Neural crest cell (in vitro differentiated cells): ENCODE measurements around the gene MGAT1. TPM values are rescaled to one million over a fixed set of nuclear protein-coding genes. Genes with fewer than 3 reads are reported as not detected.

ENCODE experiments used
- DNase-seq: peaks from one replicate; pipeline ENCODE4 v3.0.0; 2021; ENCODE audit warnings: low read depth, mixed read lengths, low spot score
- H3K27ac Mint-ChIP-seq: one replicate; pipeline ENCODE4 v1.8.0; 2021; ENCODE audit warnings: mild to moderate bottlenecking, mixed read lengths; ENCODE audit not compliant: unreplicated experiment
- H3K27me3 Mint-ChIP-seq: 2 replicates; pipeline ENCODE4 v1.8.0; 2021; ENCODE audit warnings: low read depth, mild to moderate bottlenecking, mixed read lengths
- H3K36me3 Mint-ChIP-seq: 2 replicates; pipeline ENCODE4 v1.8.0; 2021; ENCODE audit warnings: low read depth, mild to moderate bottlenecking, mixed read lengths
- H3K4me1 Mint-ChIP-seq: 2 replicates; pipeline ENCODE4 v1.8.0; 2021; ENCODE audit warnings: mixed read lengths
- H3K4me3 Mint-ChIP-seq: one replicate; pipeline ENCODE4 v1.8.0; 2021; ENCODE audit warnings: mild to moderate bottlenecking, mixed read lengths
- H3K9me3 Mint-ChIP-seq: 2 replicates; pipeline ENCODE4 v1.8.0; 2021; ENCODE audit warnings: mixed read lengths
- total RNA-seq: library from RNA; stranded (reverse); gene quantifications from 2 replicates; pipeline ENCODE4 v1.2.1, GENCODE V29; 2021
- TF ChIP-seq, protein P1 (sequence below): fragments of 200-600 bp; sonication (generic); conservative IDR thresholded peaks from 2 replicates; pipeline ENCODE4 v1.5.0; 2021; ENCODE audit warnings: antibody characterized with exemption, mild to moderate bottlenecking

Gene MGAT1
- total RNA-seq, 1 donor from 2014 or later, result 57.1 TPM

DNA sequence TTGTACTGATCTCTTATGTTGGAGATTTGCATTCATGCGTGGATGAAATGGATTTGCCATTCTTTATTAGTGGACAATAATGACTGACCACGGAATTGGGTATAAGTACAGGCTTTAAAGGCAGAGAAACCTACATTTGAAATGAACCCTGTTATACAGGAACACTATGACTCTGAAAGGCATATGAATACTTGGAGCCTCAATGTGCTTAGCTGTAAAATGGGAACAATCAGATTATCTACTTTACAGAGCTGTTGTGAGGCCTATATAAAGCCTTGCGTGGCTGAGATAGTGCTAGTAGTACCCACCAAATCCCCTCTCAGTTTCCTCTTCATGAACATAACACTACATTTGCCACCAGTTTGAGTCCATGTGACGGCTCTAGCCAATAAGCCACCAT lies 18.9 kb upstream of the MGAT1 start:
- H3K36me3 Mint-ChIP-seq, result peaks cover 2% of the 10 kb centered on the region
- H3K4me3 Mint-ChIP-seq, result no peak overlapping the region
- H3K4me1 Mint-ChIP-seq, result peaks cover 33% of the 10 kb centered on the region
- TF ChIP-seq, protein P1, sequence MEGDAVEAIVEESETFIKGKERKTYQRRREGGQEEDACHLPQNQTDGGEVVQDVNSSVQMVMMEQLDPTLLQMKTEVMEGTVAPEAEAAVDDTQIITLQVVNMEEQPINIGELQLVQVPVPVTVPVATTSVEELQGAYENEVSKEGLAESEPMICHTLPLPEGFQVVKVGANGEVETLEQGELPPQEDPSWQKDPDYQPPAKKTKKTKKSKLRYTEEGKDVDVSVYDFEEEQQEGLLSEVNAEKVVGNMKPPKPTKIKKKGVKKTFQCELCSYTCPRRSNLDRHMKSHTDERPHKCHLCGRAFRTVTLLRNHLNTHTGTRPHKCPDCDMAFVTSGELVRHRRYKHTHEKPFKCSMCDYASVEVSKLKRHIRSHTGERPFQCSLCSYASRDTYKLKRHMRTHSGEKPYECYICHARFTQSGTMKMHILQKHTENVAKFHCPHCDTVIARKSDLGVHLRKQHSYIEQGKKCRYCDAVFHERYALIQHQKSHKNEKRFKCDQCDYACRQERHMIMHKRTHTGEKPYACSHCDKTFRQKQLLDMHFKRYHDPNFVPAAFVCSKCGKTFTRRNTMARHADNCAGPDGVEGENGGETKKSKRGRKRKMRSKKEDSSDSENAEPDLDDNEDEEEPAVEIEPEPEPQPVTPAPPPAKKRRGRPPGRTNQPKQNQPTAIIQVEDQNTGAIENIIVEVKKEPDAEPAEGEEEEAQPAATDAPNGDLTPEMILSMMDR, result no peak
- DNase-seq, result no peak
- H3K9me3 Mint-ChIP-seq, result no peaks in the 10 kb centered on the region
- no peak overlapping the region for H3K27ac Mint-ChIP-seq
- no peaks in the 10 kb centered on the region for H3K27me3 Mint-ChIP-seq

DNA sequence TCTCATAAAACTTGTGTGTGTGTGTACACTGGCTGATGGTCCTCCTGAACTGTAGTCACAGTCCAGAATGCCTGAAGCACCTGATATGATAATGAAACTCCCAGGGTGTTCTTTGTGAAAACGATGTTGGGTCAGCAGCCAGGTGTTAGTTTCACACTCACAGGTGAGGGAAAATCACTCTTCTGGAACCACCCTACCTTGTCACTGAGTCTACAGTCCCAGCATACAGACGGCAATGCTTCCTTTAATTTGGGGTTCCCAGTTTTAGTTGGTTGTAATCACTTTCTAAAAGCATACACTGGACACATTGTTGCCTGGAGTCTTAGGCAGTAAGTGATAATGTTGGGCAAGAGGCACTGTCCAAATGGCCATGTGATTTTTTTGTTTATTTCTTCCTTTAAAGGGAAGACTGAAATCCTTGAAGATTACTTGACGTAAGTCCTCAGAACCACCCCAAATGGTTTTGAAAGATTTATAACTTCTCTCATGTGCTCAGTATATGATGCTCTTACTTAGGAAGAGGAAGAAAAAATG lies 18.2 kb upstream of the MGAT1 start:
- H3K27ac Mint-ChIP-seq, result no peak overlapping the region

DNA sequence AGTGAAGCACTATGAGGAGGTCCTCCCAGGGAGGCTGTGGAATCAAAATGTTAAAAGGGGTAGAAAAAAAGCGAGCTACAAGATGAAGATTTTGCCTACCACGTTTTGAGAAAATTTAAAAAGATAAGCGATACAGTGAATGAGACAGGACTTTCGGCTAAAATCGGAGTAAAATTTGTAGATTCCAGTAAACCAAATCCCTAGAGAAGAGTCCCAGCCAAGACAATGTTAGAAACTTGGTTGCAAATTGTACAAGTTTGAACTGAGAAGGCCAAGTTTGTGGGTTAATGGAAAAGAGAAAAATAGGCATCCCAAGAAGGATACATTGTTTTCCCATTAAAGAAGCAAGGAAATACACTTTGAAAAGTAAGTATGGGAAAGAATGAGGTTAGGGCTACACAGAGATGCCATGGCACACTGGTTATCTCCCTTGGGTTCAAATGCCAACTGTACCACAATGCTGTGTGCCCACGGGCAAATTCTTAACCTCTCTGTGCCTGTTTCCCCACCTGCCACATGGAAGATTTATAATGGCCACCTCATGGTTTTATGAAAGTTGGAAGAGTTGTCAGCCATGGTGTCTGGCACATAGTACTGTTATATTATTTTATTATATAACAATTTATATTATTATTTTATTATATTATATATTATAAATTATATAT lies 16.2 kb upstream of the MGAT1 start:
- H3K27me3 Mint-ChIP-seq, result no peaks in the 10 kb centered on the region
- peaks cover 31% of the 10 kb centered on the region for H3K4me1 Mint-ChIP-seq
- no peaks in the 10 kb centered on the region for H3K36me3 Mint-ChIP-seq
- H3K4me3 Mint-ChIP-seq, result no peak overlapping the region
- H3K9me3 Mint-ChIP-seq, result no peaks in the 10 kb centered on the region
- TF ChIP-seq, protein P1, result no peak
- DNase-seq, result no peak
- H3K27ac Mint-ChIP-seq, result no peak overlapping the region

More for the DNA sequence above, 18.2 kb upstream of the MGAT1 start:
- Mint-ChIP-seq H3K27me3 (no peaks in the 10 kb centered on the region), H3K36me3 (no peaks in the 10 kb centered on the region), H3K4me1 (peaks cover 36% of the 10 kb centered on the region), H3K9me3 (no peaks in the 10 kb centered on the region), H3K4me3 (no peak overlapping the region)
- TF ChIP-seq, protein P1, result no peak
- no peak for DNase-seq

DNA sequence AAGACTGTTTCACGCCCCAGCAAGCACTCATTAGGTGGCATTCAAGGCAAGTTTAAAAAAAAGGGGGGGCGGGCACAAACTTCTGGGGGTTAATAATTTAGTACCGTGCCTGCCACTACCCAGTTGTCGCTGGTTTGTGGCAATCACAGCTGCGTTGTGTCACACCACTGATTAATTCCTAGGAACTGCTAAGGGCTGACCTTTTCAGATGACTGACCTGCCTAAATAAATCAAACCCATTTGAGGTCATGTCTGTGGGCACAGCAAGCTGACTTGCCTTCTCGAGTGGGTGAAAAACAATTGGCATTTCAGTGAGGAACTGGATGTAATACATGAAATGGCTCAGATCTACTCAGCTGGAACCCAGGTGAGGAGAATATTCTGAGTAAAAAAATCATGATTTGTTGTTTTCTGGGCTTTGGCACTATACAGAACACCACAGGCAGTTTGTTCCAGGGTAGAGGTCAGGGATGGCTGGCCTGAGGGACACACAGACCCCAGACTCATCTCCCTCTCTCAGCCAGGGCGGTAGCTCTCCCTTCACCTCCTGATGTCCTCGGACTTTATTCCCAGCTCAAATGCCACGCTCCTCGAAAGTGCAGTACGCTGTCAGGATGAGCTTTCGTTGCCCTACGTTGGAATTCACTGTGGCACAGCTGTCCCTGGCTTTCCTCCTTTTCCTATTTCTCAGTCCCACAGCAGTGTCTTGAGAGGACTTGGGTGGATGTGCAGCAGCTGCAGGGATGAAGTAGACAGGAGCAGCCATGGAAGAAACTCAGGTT lies 15.5 kb upstream of the MGAT1 start:
- DNase-seq, result no peak
- Mint-ChIP-seq H3K4me1 (peaks cover 31% of the 10 kb centered on the region), H3K27ac (peak overlapping the region; percentile 76), H3K9me3 (no peaks in the 10 kb centered on the region), H3K4me3 (peak overlapping the region; percentile 75), H3K36me3 (no peaks in the 10 kb centered on the region), H3K27me3 (no peaks in the 10 kb centered on the region)
- TF ChIP-seq, protein P1, result no peak

DNA sequence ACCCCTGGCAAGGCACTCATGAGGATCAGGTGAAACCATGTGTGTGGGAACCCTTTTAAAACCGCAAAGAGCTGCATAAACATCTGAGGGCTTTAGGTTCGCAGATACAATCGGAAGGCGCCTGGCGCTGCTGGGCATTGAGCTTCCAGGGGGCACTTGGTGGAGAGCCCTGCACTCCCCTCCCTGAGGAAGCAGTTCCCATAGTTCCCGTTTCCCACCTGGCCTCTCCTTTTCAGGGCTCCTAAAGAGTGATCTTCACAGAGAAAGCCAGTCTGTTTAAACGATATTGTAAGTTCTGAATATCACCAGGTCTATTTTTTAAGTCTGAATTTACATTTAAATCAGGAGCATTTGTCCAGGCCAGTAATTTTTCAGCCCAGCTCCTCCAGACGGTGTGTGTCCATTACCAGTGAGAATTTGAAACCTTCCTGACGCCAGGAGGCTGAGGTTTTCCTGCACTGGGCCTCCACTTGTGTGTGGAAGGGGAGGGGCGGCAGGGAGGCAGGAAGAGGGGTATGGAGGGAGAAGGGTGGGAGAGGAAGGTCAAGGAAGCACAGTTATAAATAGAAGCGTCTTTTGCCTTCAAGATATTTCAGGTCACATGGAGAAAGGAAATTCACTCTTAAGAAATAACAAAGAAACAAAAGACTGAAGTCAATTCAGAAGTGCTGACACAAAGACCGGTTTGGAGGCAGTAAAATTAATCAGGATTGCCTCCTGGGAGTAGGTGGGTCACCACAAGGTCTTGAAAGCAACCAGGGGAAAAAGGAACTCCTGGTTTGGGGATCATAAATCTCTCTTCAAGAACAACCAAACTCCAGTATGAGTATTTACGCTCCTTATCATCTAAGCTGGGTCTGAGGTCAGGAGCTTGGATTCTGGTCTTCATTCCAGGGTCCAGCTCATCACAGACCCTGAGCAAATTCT lies 14.3 kb upstream of the MGAT1 start:
- peaks cover 35% of the 10 kb centered on the region for H3K4me1 Mint-ChIP-seq
- H3K4me3 Mint-ChIP-seq, result peak overlapping the region; percentile 67
- TF ChIP-seq, protein P1, result no peak
- no peak for DNase-seq
- H3K36me3 Mint-ChIP-seq, result no peaks in the 10 kb centered on the region
- H3K9me3 Mint-ChIP-seq, result no peaks in the 10 kb centered on the region
- H3K27me3 Mint-ChIP-seq, result no peaks in the 10 kb centered on the region
- H3K27ac Mint-ChIP-seq, result peak overlapping the region; percentile 78
